ENCODE data around the gene NKAP. TPM values are rescaled to one million over a fixed set of nuclear protein-coding genes. Genes with fewer than 3 reads are reported as not detected.

The NKAP gene
- total and polyA plus RNA-seq, 2 of the 8 experiments (the other 6 are each of a cell fraction or from before 2014, with no cell fraction given) = 2.8 to 7.1 TPM

DNA sequence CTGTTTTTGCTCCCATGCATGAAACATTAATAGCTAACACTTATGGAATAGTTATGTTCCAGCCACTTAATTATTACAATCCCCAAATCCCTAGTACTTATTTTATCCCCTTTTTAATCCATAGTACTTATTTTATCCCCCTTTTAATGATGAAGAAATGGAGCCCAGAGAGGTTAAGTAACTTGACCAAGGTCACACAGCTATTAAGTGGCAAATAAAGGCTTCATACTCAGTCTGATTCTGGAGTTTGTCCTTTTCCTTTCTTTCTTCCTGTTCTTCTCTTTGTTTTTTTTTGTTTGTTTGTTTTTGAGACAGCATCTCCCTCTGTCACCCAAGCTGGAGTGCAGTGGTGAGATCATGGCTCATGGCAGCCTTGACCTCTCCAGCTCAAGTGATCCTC is 2.2 kb downstream of the NKAP start:
- H2AFZ ChIP-seq (ENCODE audit: low read length) = no peak overlapping the region
- no peak overlapping the region for H2BK15ac ChIP-seq (ENCODE audit: low read length)
- no peak overlapping the region for H3K4ac ChIP-seq (replicated peaks; ENCODE audit: insufficient read length, low read depth, low read length)
- no peak overlapping the region for H3K9ac ChIP-seq (replicated peaks in 1 of 4; ENCODE audit: extremely low read depth in 1 of 4, low read depth in 3 of 4, low read length in 3 of 4)
- FAIRE-seq = no peak
- no peaks in the 10 kb centered on the region for H3K4me1 ChIP-seq (replicated peaks in 1 of 4; ENCODE audit: control insufficient read depth in 3 of 4, insufficient read depth in 4 of 4, low read length in 3 of 4)
- no peak overlapping the region for H2BK120ac ChIP-seq (replicated peaks; ENCODE audit: low read depth, low read length)
- no peak overlapping the region for H2BK12ac ChIP-seq (ENCODE audit: low read depth, low read length)
- ChIA-PET POLR2A (ENCODE audit: partially characterized antibody) (no interaction called here), CTCF (ENCODE audit: partially characterized antibody) (no interaction called here)
- no peaks in the 10 kb centered on the region for H3K27me3 ChIP-seq (replicated peaks in 1 of 4; ENCODE audit: control insufficient read depth in 3 of 4, extremely low read depth in 1 of 4, insufficient read depth in 3 of 4, low read length in 3 of 4)
- H3K14ac ChIP-seq (ENCODE audit: insufficient read length) = no peak overlapping the region
- H3K56ac ChIP-seq (replicated peaks; ENCODE audit: insufficient read length, low read depth, low read length) = no peak overlapping the region
- H3K18ac ChIP-seq (ENCODE audit: extremely low read depth, low read length) = no peak overlapping the region
- H3K27ac ChIP-seq (ENCODE audit: low read depth, low read length) = no peak overlapping the region
- H3K9me3 ChIP-seq (ENCODE audit: insufficient read depth in 2 of 2, low read depth in 1 of 2, low read length in 1 of 2) = no peaks in the 10 kb centered on the region
- no peak overlapping the region; a peak in 1 of 4 replicates for H3K4me2 ChIP-seq (ENCODE audit: insufficient read depth in 1 of 2, low read depth in 2 of 2, low read length in 2 of 2)
- H3K79me2 ChIP-seq (ENCODE audit: control insufficient read depth in 1 of 2, insufficient read depth in 2 of 2, low read length in 2 of 2) = no peaks in the 10 kb centered on the region
- no peak overlapping the region for H3K23ac ChIP-seq (ENCODE audit: insufficient read length)
- DNase-seq (ENCODE audit: low read depth in 1 of 2, low spot score in 2 of 2) = no peak
- no peak overlapping the region for H4K8ac ChIP-seq (ENCODE audit: extremely low read depth, insufficient read depth, low read length)
- H4K5ac ChIP-seq (ENCODE audit: insufficient read length, low read depth, low read length) = no peak overlapping the region
- peaks cover 0 to 2% (median 0%) of the 10 kb centered on the region in 4 experiments; a peak in 1 of 8 replicates for H3K36me3 ChIP-seq (ENCODE audit: control insufficient read depth in 2 of 4, insufficient read depth in 4 of 4, low read length in 3 of 4)
- H3K79me1 ChIP-seq (ENCODE audit: low read depth, low read length) = no peaks in the 10 kb centered on the region
- H3K23me2 ChIP-seq (ENCODE audit: low read depth, low read length) = no peaks in the 10 kb centered on the region; the same call in 1 of the 2 replicates
- no peaks in the 10 kb centered on the region for H4K20me1 ChIP-seq (replicated peaks in 1 of 2; ENCODE audit: control insufficient read depth in 1 of 2, insufficient read depth in 2 of 2, low read length in 2 of 2)
- no peak overlapping the region for H2AK5ac ChIP-seq (ENCODE audit: low read depth, low read length)
- H2BK20ac ChIP-seq (ENCODE audit: low read length) = no peak overlapping the region
- H3K4me3 ChIP-seq (ENCODE audit: extremely low read depth in 1 of 4, insufficient read depth in 2 of 4, low read depth in 3 of 4, low read length in 4 of 4) = no peak overlapping the region
- H4K91ac ChIP-seq (replicated peaks; ENCODE audit: insufficient read length, low read length) = no peak overlapping the region
- no peak overlapping the region for H2BK5ac ChIP-seq (ENCODE audit: low read depth, low read length)
- no peak for TF ChIP-seq MAFK (IDR thresholded peaks at IDR 0.05; ENCODE audit: low read depth, low read length)
- TF ChIP-seq, protein P1, sequence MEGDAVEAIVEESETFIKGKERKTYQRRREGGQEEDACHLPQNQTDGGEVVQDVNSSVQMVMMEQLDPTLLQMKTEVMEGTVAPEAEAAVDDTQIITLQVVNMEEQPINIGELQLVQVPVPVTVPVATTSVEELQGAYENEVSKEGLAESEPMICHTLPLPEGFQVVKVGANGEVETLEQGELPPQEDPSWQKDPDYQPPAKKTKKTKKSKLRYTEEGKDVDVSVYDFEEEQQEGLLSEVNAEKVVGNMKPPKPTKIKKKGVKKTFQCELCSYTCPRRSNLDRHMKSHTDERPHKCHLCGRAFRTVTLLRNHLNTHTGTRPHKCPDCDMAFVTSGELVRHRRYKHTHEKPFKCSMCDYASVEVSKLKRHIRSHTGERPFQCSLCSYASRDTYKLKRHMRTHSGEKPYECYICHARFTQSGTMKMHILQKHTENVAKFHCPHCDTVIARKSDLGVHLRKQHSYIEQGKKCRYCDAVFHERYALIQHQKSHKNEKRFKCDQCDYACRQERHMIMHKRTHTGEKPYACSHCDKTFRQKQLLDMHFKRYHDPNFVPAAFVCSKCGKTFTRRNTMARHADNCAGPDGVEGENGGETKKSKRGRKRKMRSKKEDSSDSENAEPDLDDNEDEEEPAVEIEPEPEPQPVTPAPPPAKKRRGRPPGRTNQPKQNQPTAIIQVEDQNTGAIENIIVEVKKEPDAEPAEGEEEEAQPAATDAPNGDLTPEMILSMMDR (IDR thresholded peaks at IDR 0.05; ENCODE audit: control extremely low read depth in 1 of 3, insufficient read depth in 1 of 3, low read depth in 1 of 3, low read length in 3 of 3) = no peak
- no peak for TF ChIP-seq CHD2 (IDR thresholded peaks at IDR 0.05; ENCODE audit: low read length)
- TF ChIP-seq TBP (IDR thresholded peaks at IDR 0.05; ENCODE audit: low read depth, low read length) = no peak
- TF ChIP-seq TCF12 (IDR thresholded peaks at IDR 0.05; ENCODE audit: low read depth, low read length) = no peak
- TF ChIP-seq HDAC2 (IDR thresholded peaks at IDR 0.05; ENCODE audit: borderline replicate concordance in 1 of 2, low read depth in 2 of 2, low read length in 2 of 2) = no peak
- no peak for TF ChIP-seq SP1 (IDR thresholded peaks at IDR 0.05; ENCODE audit: low read depth, low read length)
- TF ChIP-seq RNF2 (IDR thresholded peaks at IDR 0.05; ENCODE audit: borderline replicate concordance, low read depth, low read length, missing control alignments, poor library complexity, severe bottlenecking) = no peak
- no peak for TF ChIP-seq EP300 (IDR thresholded peaks at IDR 0.05; ENCODE audit: borderline replicate concordance in 1 of 2, low read depth in 2 of 2, low read length in 2 of 2)
- TF ChIP-seq FOSL1 (IDR thresholded peaks at IDR 0.05; ENCODE audit: insufficient read depth, low read depth, low read length) = no peak
- no peak for TF ChIP-seq CREB1 (IDR thresholded peaks at IDR 0.05)
- no peak for TF ChIP-seq SUZ12 (IDR thresholded peaks at IDR 0.05; ENCODE audit: low read length)
- TF ChIP-seq RBBP5 (IDR thresholded peaks at IDR 0.05; ENCODE audit: borderline replicate concordance, low read depth, low read length) = no peak

Data from H1 (cell line).